GM21515 (cell line): Measurements from ENCODE around the gene CHP1.
"Not testable (repeated sequence)": the region's sequence is repeated elsewhere in the genome, so short reads cannot be mapped to it uniquely, and the experiment has no call there.

Experiments
- ATAC-seq: cut with Tn5 transposase; IDR thresholded peaks from one replicate; pipeline ENCODE4 v1.9.1; 2021; ENCODE audit not compliant: unreplicated experiment

CHP1 gene

GRCh38 chr15:41230650-41231421 lies at the start of gene CHP1, which contains the start of gene EXD1:
TSS of gene CHP1 (plus strand) at chr15:41231268. CDS start at chr15:41231383, 115 bp downstream.
TSS of gene EXD1 (minus strand) at chr15:41230757. CDS start at chr15:41226575, 4,182 bp downstream.
- ATAC-seq = peak; percentile 93

DNA sequence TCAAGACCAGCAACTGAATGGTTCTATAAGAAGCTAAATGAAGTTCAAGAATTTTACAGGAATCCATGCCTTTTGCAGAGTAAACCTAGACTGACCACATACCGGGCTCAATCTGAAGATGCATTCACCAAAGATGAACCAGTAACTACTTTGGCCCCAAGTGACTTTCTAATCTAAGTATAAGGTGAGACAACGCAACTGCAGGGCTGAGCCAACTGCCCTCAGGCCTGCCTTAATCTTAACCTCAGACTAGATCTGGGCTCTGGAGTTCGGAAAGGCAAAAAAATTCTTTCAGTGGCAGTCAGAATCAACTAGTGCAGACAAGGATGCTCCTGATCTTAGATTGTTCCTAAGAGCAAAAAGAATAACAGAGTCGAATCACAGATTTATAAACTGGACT lies 48.8 kb upstream of the CHP1 start:
- ATAC-seq = no peak

DNA sequence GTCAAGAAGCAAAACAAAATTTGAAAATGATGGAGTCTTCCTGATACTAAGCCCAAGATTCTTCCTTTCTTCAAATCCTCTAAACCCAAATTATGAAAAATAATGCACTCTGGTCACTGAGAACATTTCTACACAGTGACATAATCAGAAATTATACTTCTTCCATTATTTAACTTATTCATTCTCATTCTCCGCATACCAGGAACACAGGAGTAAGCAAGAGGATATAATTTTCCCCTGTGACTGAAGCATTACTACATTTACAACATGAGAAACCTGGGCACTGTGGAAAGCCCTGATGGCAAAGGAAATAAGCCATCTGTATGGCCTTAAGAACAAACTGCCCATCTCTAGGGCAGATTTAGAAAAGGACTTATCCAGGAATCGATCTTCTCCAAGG lies 47.5 kb upstream of the CHP1 start:
- no peak for ATAC-seq

DNA sequence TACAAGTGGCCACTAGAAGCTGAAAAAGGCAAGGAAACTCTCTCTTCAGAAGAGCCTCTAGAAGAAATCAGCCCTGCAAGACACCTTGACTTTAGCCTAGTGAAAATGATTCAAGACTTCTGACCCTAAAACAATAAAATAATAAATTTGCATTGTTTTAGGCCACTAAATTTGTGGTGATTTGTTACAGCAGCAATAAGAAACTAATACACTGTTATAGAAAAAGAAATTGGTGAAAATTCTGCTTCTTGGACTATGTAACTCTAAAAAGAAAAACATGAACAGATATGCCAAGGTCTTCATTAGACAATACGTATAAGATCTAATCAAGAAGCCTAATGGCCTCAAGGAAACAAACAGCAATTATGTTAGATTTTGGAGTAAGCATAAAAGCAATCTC lies 36.6 kb upstream of the CHP1 start:
- ATAC-seq = no peak

DNA sequence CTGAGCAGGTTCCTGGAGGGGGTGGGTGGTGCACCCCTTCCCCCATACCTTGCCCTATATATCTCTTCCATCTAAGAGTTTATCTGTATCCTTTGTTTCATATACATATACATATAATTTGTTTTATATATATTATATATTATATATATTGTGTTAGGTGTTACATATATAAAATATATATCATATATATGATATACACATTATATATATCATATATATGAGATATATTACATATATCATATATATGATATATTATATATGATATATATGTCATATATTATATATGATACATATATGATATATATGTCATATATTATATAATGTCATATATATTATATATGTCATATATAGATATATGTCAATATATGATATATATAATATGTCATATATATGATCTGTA lies 31.6 kb upstream of the CHP1 start:
- ATAC-seq = no peak

GRCh38 chr15:41203395-41203794 lies 27.7 kb upstream of the CHP1 start:
- no peak for ATAC-seq

DNA sequence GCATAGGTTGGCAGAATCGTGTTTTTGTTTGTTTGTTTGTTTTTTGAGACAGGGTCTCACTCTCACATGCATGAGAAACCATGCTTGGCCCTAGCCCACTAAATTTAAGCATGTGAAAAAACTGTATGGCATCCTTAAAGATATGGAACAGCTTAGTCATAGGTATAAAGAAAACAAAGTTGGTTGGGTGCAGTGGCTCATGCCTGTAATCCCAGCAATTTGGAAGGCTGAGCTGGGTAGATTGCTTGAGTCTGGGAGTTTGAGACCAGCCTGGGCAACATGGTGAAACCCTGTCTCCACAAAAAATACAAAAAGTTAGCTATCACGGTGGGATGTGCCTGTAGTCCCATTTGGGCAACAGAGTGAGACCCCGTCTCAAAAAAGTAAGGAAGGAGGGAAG lies 25.8 kb upstream of the CHP1 start:
- no peak for ATAC-seq

GRCh38 chr15:41207687-41208448 lies 23.2 kb upstream of the CHP1 start:
- ATAC-seq = no peak

GRCh38 chr15:41215708-41216107 lies 15.4 kb upstream of the CHP1 start:
- ATAC-seq = no peak

DNA sequence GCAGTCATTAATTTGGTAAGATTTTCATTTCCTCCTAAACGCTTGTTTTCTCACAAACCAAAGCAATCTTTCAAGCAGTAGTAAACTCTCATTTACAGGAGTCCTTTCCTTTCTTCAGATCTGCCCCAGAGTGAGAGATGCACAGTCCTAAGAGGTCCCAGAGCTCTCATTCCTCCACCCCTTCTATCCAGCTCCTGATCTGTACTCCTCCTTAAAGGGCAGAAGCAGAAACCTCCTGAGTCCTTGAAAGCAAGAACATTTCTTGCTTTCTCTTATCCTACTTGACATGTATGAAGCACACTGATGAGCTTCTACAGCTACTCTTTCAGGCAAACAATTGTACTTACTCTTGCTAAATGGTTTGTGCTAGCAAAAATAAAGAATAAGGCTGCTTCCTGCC lies 12.2 kb upstream of the CHP1 start:
- ATAC-seq = no peak

DNA sequence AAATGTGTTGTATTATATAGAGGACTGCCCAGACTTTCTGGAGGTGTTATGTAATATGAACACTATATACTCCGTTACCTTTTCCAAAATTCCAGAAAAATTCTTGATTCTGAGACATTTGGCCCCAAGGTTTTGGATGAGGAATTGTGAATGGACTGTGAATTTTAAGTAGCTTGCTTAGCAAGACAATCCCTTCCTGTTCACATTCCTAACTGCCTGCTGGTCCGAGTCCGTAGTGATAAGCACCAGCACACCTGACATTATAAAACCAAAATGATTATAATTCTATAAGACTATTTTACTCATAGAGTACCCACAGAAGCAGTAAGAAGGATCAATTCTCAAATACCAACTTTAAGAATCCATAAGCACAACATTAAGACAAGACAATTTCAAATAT lies 11.7 kb upstream of the CHP1 start:
- ATAC-seq = no peak

GRCh38 chr15:41230345-41230649 lies 771 bp upstream of the CHP1 start:
- ATAC-seq = no peak

DNA sequence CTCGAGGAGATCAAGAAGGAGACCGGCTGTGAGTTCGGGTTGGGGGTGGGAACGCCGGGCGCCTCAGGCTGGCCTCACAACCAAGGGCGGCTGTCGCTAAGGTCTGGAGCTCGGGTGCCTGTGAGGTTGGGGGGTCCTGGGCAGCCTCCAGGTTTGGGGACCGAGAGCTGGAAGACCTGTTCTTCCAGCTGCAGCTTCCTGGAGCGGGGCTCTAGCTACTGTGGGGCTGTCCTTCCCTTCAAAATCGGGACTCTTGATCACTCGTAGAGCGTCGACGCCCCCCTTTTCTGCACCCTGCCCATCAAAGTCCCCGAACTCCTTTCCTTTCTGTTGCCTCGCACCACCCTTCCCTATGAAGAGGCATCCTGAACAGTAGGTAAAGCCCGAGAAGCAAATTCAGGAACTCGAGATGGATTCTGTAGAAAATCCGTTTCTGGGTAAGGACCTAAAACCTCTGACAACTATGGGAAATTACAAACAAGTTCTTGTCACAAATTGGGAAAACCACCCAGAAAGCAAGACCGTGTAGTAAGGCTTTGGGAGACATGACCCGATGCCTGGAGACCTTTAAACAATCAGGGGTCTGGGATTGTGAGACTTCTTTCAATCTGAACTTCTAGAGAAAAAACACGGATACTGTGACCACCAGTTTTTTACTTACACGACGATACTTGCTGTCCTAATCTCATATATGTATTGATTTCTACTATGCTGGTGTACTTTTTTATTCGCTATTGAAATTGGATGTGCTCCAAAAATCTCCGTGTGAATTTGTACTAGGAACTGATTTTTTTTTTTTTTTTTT lies 556 bp downstream of the CHP1 start:
- peak; percentile 34 for ATAC-seq

DNA sequence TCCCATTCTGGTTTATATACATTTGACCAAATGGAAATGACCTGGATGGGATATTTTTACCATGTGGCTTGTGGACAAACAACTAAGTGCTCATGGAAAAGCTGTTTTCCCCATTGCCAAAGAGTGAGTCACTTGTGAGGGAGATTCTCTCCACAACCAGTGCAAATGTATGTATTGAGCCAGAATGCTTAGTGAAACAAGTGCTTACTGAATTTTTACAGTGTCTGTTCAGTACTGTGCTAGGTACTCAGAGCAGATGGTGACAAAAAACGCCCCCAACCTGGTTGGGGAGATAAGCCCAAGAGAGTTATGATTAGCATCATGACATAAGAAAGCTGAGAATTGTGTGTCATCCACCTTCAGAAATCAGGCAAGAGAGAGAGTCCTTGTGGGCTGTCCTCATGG lies 2.3 kb downstream of the CHP1 start:
- no peak for ATAC-seq

GRCh38 chr15:41235228-41235627 lies 4.2 kb downstream of the CHP1 start:
- ATAC-seq = not testable (repeated sequence)

GRCh38 chr15:41235929-41236328 lies 4.9 kb downstream of the CHP1 start:
- ATAC-seq = no peak

GRCh38 chr15:41238100-41238499 lies 7.0 kb downstream of the CHP1 start:
- ATAC-seq = no peak

DNA sequence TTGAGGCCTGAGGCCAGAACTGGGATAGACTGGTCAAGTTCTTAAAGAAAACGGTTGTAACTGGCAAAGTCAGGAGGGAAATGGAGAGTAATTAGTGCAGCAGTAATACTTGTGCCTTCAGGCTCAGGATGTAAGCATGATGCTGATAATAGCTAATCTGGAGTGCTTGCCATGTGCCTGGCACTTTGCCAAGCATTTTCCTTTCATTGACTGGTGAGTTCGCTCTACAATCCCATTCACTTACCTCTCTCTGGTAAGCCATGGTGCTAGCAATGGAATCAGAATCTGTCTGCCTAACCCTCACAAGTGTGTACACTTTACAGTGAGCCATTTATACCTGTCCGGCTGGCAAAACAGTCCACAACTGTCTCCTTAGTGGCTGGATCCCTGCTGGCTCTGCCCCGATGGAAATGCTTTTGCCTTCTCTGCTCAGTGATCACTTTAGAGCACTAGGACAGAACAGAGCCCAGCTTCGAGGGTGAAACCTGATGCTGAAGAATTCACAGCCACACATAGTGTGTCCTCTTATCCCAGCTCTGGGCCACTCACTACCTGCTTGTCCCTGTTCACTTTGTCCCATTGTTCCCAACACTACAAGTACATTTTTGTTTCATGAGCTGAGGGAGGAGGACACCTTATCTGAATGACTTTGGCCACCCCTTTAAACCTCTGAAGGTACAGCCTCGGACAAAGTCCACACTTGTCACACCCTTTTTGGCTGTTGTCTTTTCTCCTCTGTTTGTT lies 10.3 kb downstream of the CHP1 start:
- no peak for ATAC-seq

DNA sequence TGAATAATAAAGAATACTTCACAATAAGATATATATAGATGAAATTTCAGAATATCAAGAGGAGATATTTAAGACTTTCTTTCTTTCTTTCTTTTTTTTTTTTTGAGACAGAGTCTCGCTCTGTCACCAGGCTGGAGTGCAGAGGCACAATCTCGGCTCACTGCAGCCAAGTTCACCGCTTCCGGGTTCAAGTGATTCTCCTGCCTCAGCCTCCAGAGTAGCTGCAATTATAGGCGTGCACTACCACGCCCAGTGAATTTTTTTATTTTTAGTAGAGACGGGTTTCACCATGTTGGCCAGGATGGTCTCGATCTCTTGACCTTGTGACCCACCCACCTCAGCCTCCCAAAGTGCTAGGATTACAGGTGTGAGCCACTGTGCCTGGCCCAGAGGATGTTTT lies 19.7 kb downstream of the CHP1 start:
- not testable (repeated sequence) for ATAC-seq

DNA sequence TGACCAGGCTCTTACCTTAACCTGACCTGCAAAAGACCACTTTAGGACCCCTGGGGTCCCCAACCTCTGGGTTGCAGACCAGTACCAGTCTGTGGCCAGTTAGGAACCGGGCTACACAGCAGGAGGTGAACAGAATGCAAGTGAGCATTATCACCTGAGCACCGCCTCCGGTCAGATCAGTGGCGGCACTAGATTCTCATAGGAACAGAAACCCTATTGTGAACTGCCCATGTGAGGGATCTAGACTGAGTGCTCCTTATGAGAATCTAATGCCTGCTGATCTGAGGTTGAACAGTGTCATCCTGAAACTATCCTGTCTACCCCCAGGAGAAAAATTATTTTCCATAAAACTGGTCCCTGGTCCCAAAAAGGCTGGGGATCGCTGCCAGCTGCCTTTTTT lies 20.3 kb downstream of the CHP1 start:
- ATAC-seq = no peak

DNA sequence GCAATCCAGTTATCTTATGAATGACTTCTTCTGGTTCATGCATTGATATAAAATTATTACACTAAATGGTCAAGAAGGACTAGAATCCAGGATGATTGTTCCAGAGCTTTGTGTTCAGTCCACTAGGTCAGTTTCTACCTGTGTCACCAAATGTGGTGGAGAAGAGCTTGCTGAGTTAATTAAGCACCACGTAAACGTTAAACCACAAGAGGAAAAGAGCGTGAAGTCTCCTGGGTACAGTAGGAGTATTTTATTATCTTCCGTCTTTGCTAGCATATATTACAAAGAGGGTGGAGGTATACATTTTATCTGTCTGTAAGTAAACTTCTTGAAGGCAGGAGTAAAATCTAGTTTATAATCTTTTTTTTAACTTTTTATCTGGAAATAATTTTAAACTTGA lies 23.5 kb downstream of the CHP1 start:
- no peak for ATAC-seq
